Lower leg skin (tissue), 3 donors: ENCODE measurements around the gene IL17RA.

Experiments
- CTCF ChIP-seq, 3 donors: fragments of 450-650 bp; IDR thresholded peaks; one replicate each; pipeline ENCODE4 v1.5.1; 2016; ENCODE audit warnings: antibody characterized with exemption in 3 of 3, mild to moderate bottlenecking in 3 of 3, moderate library complexity in 2 of 3
- POLR2A ChIP-seq, 2 donors: fragments of 450-650 bp; IDR thresholded peaks; one replicate each; pipeline ENCODE4 v1.6.1; 2016 to 2017; ENCODE audit warnings: antibody characterized with exemption in 2 of 2, mild to moderate bottlenecking in 1 of 2, moderate library complexity in 1 of 2

- TF ChIP-seq CTCF (IDR thresholded peaks at IDR 0.05) (no peak), POLR2A (IDR thresholded peaks at IDR 0.05) (no peak)
Observed at GRCh38 chr22:17137861-17138425, 53.1 kb downstream of the IL17RA start.
